Measurements from ENCODE around the gene TTC39B. TPM values are rescaled to one million over a fixed set of nuclear protein-coding genes. Genes with fewer than 3 reads are reported as not detected.
"Not testable (repeated sequence)": the region's sequence is repeated elsewhere in the genome, so short reads cannot be mapped to it uniquely, and the experiment has no call there.

TTC39B gene
- total RNA-seq, 2 donors from 2014 or later: 28.7 to 35.6 TPM

DNA sequence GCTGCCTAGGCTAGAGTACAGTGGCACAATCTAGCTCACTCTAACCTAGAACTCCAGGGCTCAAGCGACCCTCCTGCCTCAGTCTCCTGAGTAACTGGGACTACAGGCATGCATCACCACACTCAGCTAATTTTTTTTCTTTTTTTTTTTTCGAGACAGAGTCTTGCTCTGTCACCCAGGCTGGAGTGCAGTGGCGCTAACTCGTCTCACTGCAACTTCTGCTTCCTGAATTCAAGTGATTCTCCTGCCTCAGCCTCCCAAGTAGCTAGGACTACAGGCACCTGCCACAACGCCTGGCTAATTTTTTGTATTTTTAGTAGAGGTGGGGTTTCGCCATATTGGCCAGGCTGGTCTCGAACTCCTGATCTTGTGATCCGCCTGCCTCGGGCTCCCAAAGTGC, 12.6 kb upstream of the TTC39B start:
- H3K27ac Mint-ChIP-seq; H3K9me3 ChIP-seq (ENCODE audit: control insufficient read depth, low read length, poor library complexity, severe bottlenecking); H3K4me1 Mint-ChIP-seq; H3K4me3 Mint-ChIP-seq; DNase-seq; H3K36me3 Mint-ChIP-seq (ENCODE audit: low read depth); H3K27me3 Mint-ChIP-seq; ATAC-seq: not testable (repeated sequence)

DNA sequence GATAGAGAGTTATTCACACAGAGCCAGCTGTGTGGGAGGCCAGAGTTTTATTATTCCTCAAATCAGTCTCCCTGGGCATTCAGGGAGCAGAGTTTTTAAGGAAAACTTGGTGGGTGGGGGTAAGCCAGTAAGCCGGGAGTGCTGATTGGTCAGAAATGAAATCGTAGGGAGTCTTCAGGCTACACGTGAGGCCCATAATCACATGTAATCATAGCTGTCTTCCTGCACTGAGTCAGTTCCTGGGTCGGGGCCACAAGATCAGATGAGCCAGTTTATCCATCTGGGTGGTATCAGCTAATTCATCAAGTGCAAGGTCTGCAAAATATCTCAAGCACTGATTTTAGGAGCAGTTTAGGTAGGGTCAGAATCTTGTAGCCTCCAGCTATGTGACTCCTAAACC, 10.8 kb upstream of the TTC39B start:
- Mint-ChIP-seq H3K27me3 (no peaks in the 10 kb centered on the region), H3K4me1 (no peaks in the 10 kb centered on the region), H3K27ac (no peak overlapping the region), H3K4me3 (no peak overlapping the region), H3K36me3 (ENCODE audit: low read depth) (no peaks in the 10 kb centered on the region)
- H3K9me3 ChIP-seq (ENCODE audit: control insufficient read depth, low read length, poor library complexity, severe bottlenecking): no peaks in the 10 kb centered on the region
- ATAC-seq (no peak), DNase-seq (no peak)

DNA sequence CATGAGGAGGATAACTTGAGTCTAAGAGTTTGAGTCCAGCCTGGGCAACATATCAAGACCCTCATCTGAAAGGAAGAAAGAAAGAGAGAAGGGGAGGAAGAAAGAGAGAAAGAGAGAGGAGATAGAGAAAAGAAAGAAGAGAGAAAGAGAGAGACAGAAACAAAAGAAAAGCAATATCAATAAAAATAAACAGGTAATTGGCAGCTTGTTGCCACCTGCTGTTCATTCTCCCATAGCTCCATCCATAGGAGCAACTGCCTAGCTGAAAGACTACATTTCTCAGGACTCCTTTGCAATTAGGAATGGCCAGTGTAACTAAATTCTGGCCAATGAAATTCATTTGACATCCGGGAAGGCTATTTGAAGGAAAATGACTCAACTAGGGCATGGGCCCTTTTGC, 4.6 kb upstream of the TTC39B start:
- DNase-seq (no peak), ATAC-seq (no peak)
- Mint-ChIP-seq H3K27ac (peak overlapping the region; percentile 89), H3K36me3 (ENCODE audit: low read depth) (peaks cover 4% of the 10 kb centered on the region), H3K4me3 (no peak overlapping the region), H3K4me1 (peaks cover 25% of the 10 kb centered on the region), H3K27me3 (no peaks in the 10 kb centered on the region)
- no peaks in the 10 kb centered on the region for H3K9me3 ChIP-seq (ENCODE audit: control insufficient read depth, low read length, poor library complexity, severe bottlenecking)

GRCh38 chr9:15310107-15310850, 3.3 kb upstream of the TTC39B start:
- ATAC-seq (peak; percentile 51), DNase-seq (no peak)
- peak overlapping the region; percentile 68 for H3K4me3 Mint-ChIP-seq
- H3K36me3 Mint-ChIP-seq (ENCODE audit: low read depth): peaks cover 4% of the 10 kb centered on the region
- no peaks in the 10 kb centered on the region for H3K27me3 Mint-ChIP-seq
- H3K27ac Mint-ChIP-seq: peak overlapping the region; percentile 89
- H3K9me3 ChIP-seq (ENCODE audit: control insufficient read depth, low read length, poor library complexity, severe bottlenecking): no peaks in the 10 kb centered on the region
- peaks cover 32% of the 10 kb centered on the region for H3K4me1 Mint-ChIP-seq

GRCh38 chr9:15308511-15308910, 1.5 kb upstream of the TTC39B start:
- H3K4me3 Mint-ChIP-seq: peak overlapping the region; percentile 43
- no peaks in the 10 kb centered on the region for H3K9me3 ChIP-seq (ENCODE audit: control insufficient read depth, low read length, poor library complexity, severe bottlenecking)
- H3K27me3 Mint-ChIP-seq: no peaks in the 10 kb centered on the region
- peaks cover 42% of the 10 kb centered on the region for H3K4me1 Mint-ChIP-seq
- peaks cover 4% of the 10 kb centered on the region for H3K36me3 Mint-ChIP-seq (ENCODE audit: low read depth)
- H3K27ac Mint-ChIP-seq: peak overlapping the region; percentile 92
- ATAC-seq (no peak), DNase-seq (no peak)

- H3K4me1 Mint-ChIP-seq: peaks cover 42% of the 10 kb centered on the region
- DNase-seq: no peak
- H3K9me3 ChIP-seq (ENCODE audit: control insufficient read depth, low read length, poor library complexity, severe bottlenecking): no peaks in the 10 kb centered on the region
- ATAC-seq: no peak
- H3K4me3 Mint-ChIP-seq: peak overlapping the region; percentile 97
- peaks cover 4% of the 10 kb centered on the region for H3K36me3 Mint-ChIP-seq (ENCODE audit: low read depth)
- H3K27ac Mint-ChIP-seq: peak overlapping the region; percentile 92
- H3K27me3 Mint-ChIP-seq: no peaks in the 10 kb centered on the region
Measured at GRCh38 chr9:15307523-15307841, 466 bp upstream of the TTC39B start.

- ATAC-seq: peak; percentile 68
- H3K36me3 Mint-ChIP-seq (ENCODE audit: low read depth): peaks cover 2% of the 10 kb centered on the region
- no peaks in the 10 kb centered on the region for H3K9me3 ChIP-seq (ENCODE audit: control insufficient read depth, low read length, poor library complexity, severe bottlenecking)
- peak overlapping the region; percentile 97 for H3K4me3 Mint-ChIP-seq
- H3K27me3 Mint-ChIP-seq: no peaks in the 10 kb centered on the region
- peak overlapping the region; percentile 92 for H3K27ac Mint-ChIP-seq
- peaks cover 36% of the 10 kb centered on the region for H3K4me1 Mint-ChIP-seq
- DNase-seq: peak; percentile 26 to 29 (median 27)
Measured at GRCh38 chr9:15306068-15306756, 804 bp downstream of the TTC39B start.

DNA sequence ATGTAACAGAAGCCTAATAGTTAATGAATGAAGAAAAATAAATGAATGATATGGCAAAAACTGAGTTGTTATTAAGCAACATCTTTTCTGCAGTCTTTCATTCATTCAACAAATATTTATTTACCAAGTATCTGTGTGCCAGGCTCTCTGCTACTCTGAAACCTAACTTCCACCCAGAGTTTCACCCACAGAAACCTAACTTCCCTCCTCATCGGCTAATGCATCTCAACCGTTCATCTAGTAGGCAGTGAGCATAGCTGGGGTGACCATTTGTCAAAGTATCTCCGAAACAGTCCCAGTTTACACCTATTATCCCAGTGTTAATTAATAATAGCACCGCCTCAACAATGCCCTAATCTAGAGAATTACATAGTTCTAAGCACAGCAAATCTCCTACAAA, 1.5 kb downstream of the TTC39B start:
- Mint-ChIP-seq H3K4me3 (peak overlapping the region; percentile 97), H3K27me3 (no peaks in the 10 kb centered on the region), H3K36me3 (ENCODE audit: low read depth) (peaks cover 2% of the 10 kb centered on the region), H3K4me1 (peaks cover 37% of the 10 kb centered on the region), H3K27ac (peak overlapping the region; percentile 92)
- no peak for ATAC-seq
- H3K9me3 ChIP-seq (ENCODE audit: control insufficient read depth, low read length, poor library complexity, severe bottlenecking): no peaks in the 10 kb centered on the region
- no peak for DNase-seq

DNA sequence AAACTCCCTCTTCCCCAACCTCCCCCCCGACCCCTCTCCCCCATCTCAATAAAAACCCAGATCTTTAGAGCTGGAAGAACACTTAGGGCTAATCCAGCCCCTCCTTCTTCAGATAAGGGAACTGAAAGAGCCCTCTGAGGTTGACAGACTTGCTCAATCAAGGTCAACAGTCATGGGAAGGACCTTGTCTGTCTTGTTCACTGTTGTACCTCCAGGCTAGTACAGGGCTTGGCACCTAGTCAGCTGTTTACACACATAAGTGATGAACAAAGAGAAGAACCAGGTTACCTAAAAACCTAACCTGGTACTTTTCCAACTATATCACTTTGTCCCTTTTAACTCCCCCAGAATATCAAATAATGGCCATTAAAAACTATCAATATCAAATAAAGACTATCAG, 2.4 kb downstream of the TTC39B start:
- no peak for ATAC-seq
- H3K4me1 Mint-ChIP-seq: peaks cover 37% of the 10 kb centered on the region
- H3K9me3 ChIP-seq (ENCODE audit: control insufficient read depth, low read length, poor library complexity, severe bottlenecking): no peaks in the 10 kb centered on the region
- H3K36me3 Mint-ChIP-seq (ENCODE audit: low read depth): peaks cover 2% of the 10 kb centered on the region
- H3K4me3 Mint-ChIP-seq: peak overlapping the region; percentile 97
- peak overlapping the region; percentile 92 for H3K27ac Mint-ChIP-seq
- H3K27me3 Mint-ChIP-seq: no peaks in the 10 kb centered on the region
- DNase-seq: no peak

GRCh38 chr9:15300218-15300617, 6.8 kb downstream of the TTC39B start:
- Mint-ChIP-seq H3K4me3 (peak overlapping the region; percentile 88), H3K27me3 (no peaks in the 10 kb centered on the region), H3K4me1 (peaks cover 55% of the 10 kb centered on the region), H3K36me3 (ENCODE audit: low read depth) (peaks cover 2% of the 10 kb centered on the region), H3K27ac (peak overlapping the region; percentile 96)
- DNase-seq: no peak
- no peak for ATAC-seq
- H3K9me3 ChIP-seq (ENCODE audit: control insufficient read depth, low read length, poor library complexity, severe bottlenecking): no peaks in the 10 kb centered on the region

GRCh38 chr9:15299374-15299939, 7.6 kb downstream of the TTC39B start:
- ATAC-seq (peak; percentile 82), DNase-seq (peak in 2 of 3 donors; percentile 28 to 44)
- Mint-ChIP-seq H3K4me1 (peaks cover 52% of the 10 kb centered on the region), H3K4me3 (peak overlapping the region; percentile 88), H3K27me3 (no peaks in the 10 kb centered on the region), H3K36me3 (ENCODE audit: low read depth) (peaks cover 2% of the 10 kb centered on the region), H3K27ac (peak overlapping the region; percentile 96)
- H3K9me3 ChIP-seq (ENCODE audit: control insufficient read depth, low read length, poor library complexity, severe bottlenecking): no peaks in the 10 kb centered on the region

- H3K27ac Mint-ChIP-seq: peak overlapping the region; percentile 96
Measured at GRCh38 chr9:15298362-15298761, 8.7 kb downstream of the TTC39B start.

GRCh38 chr9:15295761-15296405, 11.1 kb downstream of the TTC39B start:
- H3K27ac Mint-ChIP-seq: peak overlapping the region; percentile 96
- ATAC-seq: peak; percentile 52

More at GRCh38 chr9:15298362-15298761, 8.7 kb downstream of the TTC39B start:
- H3K27me3 Mint-ChIP-seq: no peaks in the 10 kb centered on the region
- peaks cover 2% of the 10 kb centered on the region for H3K36me3 Mint-ChIP-seq (ENCODE audit: low read depth)
- H3K4me3 Mint-ChIP-seq: peak overlapping the region; percentile 88
- no peaks in the 10 kb centered on the region for H3K9me3 ChIP-seq (ENCODE audit: control insufficient read depth, low read length, poor library complexity, severe bottlenecking)
- H3K4me1 Mint-ChIP-seq: peaks cover 56% of the 10 kb centered on the region
- DNase-seq: no peak
- ATAC-seq: no peak

More at GRCh38 chr9:15295761-15296405, 11.1 kb downstream of the TTC39B start:
- Mint-ChIP-seq H3K4me3 (peak overlapping the region; percentile 85), H3K36me3 (ENCODE audit: low read depth) (peaks cover 2% of the 10 kb centered on the region), H3K4me1 (peaks cover 59% of the 10 kb centered on the region), H3K27me3 (no peaks in the 10 kb centered on the region)
- DNase-seq: no peak
- no peaks in the 10 kb centered on the region for H3K9me3 ChIP-seq (ENCODE audit: control insufficient read depth, low read length, poor library complexity, severe bottlenecking)
